Measurements from ENCODE around the gene C1orf21. TPM values are rescaled to one million over a fixed set of nuclear protein-coding genes. Genes with fewer than 3 reads are reported as not detected.

C1orf21 gene
- total RNA-seq, 1 experiment from 2014 or later: 28.5 TPM

GRCh38 chr1:184425449-184426277 is 38.8 kb downstream of the C1orf21 start:
- peak overlapping the region; percentile 2; the same call in 1 of the 2 replicates for H3K27ac Mint-ChIP-seq
- CTCF ChIA-PET: interaction anchor here (0.8 to 0.9 kb wide), 3 partner anchors 40 to 238 kb away, joined by 3 to 4 read pairs (median 3); no protein-coding TSS in a partner anchor
- H3K36me3 Mint-ChIP-seq: 0 out of 2 replicates have a peak, but pooled peaks cover under 1% of the 10 kb centered on the region
- H3K9me3 Mint-ChIP-seq: 0 out of 2 replicates have a peak, but pooled peaks cover under 1% of the 10 kb centered on the region
- H3K4me1 Mint-ChIP-seq: peaks cover 46% of the 10 kb centered on the region
- TF ChIP-seq, protein P1, sequence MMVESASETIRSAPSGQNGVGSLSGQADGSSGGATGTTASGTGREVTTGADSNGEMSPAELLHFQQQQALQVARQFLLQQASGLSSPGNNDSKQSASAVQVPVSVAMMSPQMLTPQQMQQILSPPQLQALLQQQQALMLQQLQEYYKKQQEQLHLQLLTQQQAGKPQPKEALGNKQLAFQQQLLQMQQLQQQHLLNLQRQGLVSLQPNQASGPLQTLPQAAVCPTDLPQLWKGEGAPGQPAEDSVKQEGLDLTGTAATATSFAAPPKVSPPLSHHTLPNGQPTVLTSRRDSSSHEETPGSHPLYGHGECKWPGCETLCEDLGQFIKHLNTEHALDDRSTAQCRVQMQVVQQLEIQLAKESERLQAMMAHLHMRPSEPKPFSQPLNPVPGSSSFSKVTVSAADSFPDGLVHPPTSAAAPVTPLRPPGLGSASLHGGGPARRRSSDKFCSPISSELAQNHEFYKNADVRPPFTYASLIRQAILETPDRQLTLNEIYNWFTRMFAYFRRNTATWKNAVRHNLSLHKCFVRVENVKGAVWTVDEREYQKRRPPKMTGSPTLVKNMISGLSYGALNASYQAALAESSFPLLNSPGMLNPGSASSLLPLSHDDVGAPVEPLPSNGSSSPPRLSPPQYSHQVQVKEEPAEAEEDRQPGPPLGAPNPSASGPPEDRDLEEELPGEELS (CRISPR knock-in tag; IDR thresholded peaks at IDR 0.05): no peak
- TF ChIP-seq TCF7 (CRISPR knock-in tag; IDR thresholded peaks at IDR 0.05; ENCODE audit: low read depth): no peak
- no peak for TF ChIP-seq KAT7 (CRISPR knock-in tag; IDR thresholded peaks at IDR 0.05; ENCODE audit: borderline replicate concordance)
- no peak for TF ChIP-seq MAX (CRISPR knock-in tag; IDR thresholded peaks at IDR 0.05)
- no peak for TF ChIP-seq CREB1 (CRISPR knock-in tag; IDR thresholded peaks at IDR 0.05)
- no peak for TF ChIP-seq EMX1 (CRISPR knock-in tag; IDR thresholded peaks at IDR 0.05)
- TF ChIP-seq ZSCAN18 (CRISPR knock-in tag; IDR thresholded peaks at IDR 0.05): no peak
- peaks cover 3% of the 10 kb centered on the region; the same call in 1 of the 2 replicates for H3K27me3 Mint-ChIP-seq (ENCODE audit: low read depth)
- no peak for DNase-seq (ENCODE audit: low spot score)
- POLR2A ChIA-PET: interaction anchor here (0.7 kb wide), 1 partner anchor 39 kb away, joined by 3 read pairs; the partner anchor contains the start of gene C1orf21
- H3K4me3 Mint-ChIP-seq: no peak overlapping the region
- no peak; the same call in 1 of the 2 replicates for ATAC-seq

DNA sequence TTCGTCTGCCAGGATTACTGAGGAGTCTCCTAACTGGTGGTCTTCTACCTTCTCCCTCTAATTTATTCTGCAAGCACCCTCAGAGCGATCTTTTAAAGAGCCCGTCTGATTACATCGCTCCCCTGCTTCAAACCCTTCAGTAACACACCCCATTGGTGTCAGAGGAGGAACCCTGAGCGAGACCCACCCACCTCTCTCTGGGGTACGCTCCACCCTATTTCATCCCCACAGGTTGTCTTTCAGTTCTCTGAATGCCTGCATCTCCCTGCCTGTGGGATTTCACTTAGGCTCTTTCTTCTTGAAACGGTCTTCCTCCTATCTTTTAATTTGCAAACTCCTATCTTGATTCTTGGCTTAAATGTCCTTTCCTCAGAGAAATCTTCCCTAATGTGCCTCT is 39.4 kb downstream of the C1orf21 start:
- Mint-ChIP-seq H3K27me3 (ENCODE audit: low read depth) (peaks cover 3% of the 10 kb centered on the region; the same call in 1 of the 2 replicates), H3K27ac (peak overlapping the region; percentile 21), H3K9me3 (peaks cover 5% of the 10 kb centered on the region), H3K4me1 (peaks cover 41% of the 10 kb centered on the region), H3K36me3 (peaks cover 4% of the 10 kb centered on the region; the same call in 1 of the 2 replicates), H3K4me3 (no peak overlapping the region)
- DNase-seq (ENCODE audit: low spot score): no peak
- TF ChIP-seq CREM (CRISPR knock-in tag; IDR thresholded peaks at IDR 0.05) (no peak), TEAD4 (CRISPR knock-in tag; IDR thresholded peaks at IDR 0.05) (no peak), ZNF512 (CRISPR knock-in tag; IDR thresholded peaks at IDR 0.05; ENCODE audit: borderline replicate concordance) (no peak), ZNF138 (CRISPR knock-in tag; conservative IDR thresholded peaks at IDR 0.05) (no peak), EMX1 (CRISPR knock-in tag; IDR thresholded peaks at IDR 0.05) (no peak), ZNF532 (CRISPR knock-in tag; IDR thresholded peaks at IDR 0.05; ENCODE audit: borderline replicate concordance) (no peak), FOXK1 (CRISPR knock-in tag; IDR thresholded peaks at IDR 0.05) (no peak), NFYB (CRISPR knock-in tag; conservative IDR thresholded peaks at IDR 0.05; ENCODE audit: low read depth) (no peak), MXD4 (CRISPR knock-in tag; IDR thresholded peaks at IDR 0.05; ENCODE audit: borderline replicate concordance) (no peak)
- TF ChIP-seq, protein P2, sequence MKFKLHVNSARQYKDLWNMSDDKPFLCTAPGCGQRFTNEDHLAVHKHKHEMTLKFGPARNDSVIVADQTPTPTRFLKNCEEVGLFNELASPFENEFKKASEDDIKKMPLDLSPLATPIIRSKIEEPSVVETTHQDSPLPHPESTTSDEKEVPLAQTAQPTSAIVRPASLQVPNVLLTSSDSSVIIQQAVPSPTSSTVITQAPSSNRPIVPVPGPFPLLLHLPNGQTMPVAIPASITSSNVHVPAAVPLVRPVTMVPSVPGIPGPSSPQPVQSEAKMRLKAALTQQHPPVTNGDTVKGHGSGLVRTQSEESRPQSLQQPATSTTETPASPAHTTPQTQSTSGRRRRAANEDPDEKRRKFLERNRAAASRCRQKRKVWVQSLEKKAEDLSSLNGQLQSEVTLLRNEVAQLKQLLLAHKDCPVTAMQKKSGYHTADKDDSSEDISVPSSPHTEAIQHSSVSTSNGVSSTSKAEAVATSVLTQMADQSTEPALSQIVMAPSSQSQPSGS (CRISPR knock-in tag; IDR thresholded peaks at IDR 0.05; ENCODE audit: borderline replicate concordance, low read depth): no peak
- TF ChIP-seq, protein P3, sequence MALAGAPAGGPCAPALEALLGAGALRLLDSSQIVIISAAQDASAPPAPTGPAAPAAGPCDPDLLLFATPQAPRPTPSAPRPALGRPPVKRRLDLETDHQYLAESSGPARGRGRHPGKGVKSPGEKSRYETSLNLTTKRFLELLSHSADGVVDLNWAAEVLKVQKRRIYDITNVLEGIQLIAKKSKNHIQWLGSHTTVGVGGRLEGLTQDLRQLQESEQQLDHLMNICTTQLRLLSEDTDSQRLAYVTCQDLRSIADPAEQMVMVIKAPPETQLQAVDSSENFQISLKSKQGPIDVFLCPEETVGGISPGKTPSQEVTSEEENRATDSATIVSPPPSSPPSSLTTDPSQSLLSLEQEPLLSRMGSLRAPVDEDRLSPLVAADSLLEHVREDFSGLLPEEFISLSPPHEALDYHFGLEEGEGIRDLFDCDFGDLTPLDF (CRISPR knock-in tag; IDR thresholded peaks at IDR 0.05): no peak
- TF ChIP-seq, protein P4, sequence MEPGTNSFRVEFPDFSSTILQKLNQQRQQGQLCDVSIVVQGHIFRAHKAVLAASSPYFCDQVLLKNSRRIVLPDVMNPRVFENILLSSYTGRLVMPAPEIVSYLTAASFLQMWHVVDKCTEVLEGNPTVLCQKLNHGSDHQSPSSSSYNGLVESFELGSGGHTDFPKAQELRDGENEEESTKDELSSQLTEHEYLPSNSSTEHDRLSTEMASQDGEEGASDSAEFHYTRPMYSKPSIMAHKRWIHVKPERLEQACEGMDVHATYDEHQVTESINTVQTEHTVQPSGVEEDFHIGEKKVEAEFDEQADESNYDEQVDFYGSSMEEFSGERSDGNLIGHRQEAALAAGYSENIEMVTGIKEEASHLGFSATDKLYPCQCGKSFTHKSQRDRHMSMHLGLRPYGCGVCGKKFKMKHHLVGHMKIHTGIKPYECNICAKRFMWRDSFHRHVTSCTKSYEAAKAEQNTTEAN (CRISPR knock-in tag; IDR thresholded peaks at IDR 0.05): no peak
- CTCF ChIA-PET: interaction anchor here (1.5 kb wide), 1 partner anchor 238 kb away, joined by 4 read pairs; no protein-coding TSS in a partner anchor
- ATAC-seq: peak; percentile 94
- POLR2A ChIA-PET: no interaction called here

Measured in WTC11 (cell line).